Uterus (tissue), 4 donors: ENCODE measurements around the gene PCDHGA10. TPM values are rescaled to one million over a fixed set of nuclear protein-coding genes. Genes with fewer than 3 reads are reported as not detected.
"Not testable (repeated sequence)": the region's sequence is repeated elsewhere in the genome, so short reads cannot be mapped to it uniquely, and the experiment has no call there.

ENCODE experiments used
- DNase-seq, 2 donors: peaks; one replicate each; pipeline ENCODE4 v3.0.0-alpha.2; 2019 to 2020
- H3K27ac ChIP-seq, 2 donors: fragments of 200-600 bp; sonication (generic); 1 replicate in 1 of 2; 2 replicates in 1 of 2; pipeline ENCODE4 v1.5.1; 2016 to 2018
- H3K27me3 ChIP-seq, 2 donors: fragments of 200-600 bp; sonication (generic); one replicate each; pipeline ENCODE4 v1.5.1; 2018 to 2019; ENCODE audit warnings: control low read depth in 1 of 2
- H3K36me3 ChIP-seq, 2 donors: fragments of 200-600 bp; sonication (generic); one replicate each; pipeline ENCODE4 v1.5.1; 2019; ENCODE audit warnings: control low read depth in 1 of 2
- H3K4me1 ChIP-seq, 2 donors: fragments of 200-600 bp; sonication (generic); one replicate each; pipeline ENCODE4 v1.5.1; 2018 to 2019; ENCODE audit warnings: control low read depth in 1 of 2
- H3K4me3 ChIP-seq, 2 donors: fragments of 200-600 bp; sonication (generic); 1 replicate in 1 of 2; 2 replicates in 1 of 2; pipeline ENCODE4 v1.5.1; 2018 to 2019; ENCODE audit warnings: mild to moderate bottlenecking in 1 of 2
- H3K9me3 ChIP-seq, 2 donors: fragments of 200-600 bp; sonication (generic); one replicate each; pipeline ENCODE4 v1.5.1; 2019; ENCODE audit warnings: control low read depth in 1 of 2
- CTCF ChIP-seq, 4 experiments: fragments of 200-600 bp in 2 of 4; fragments of 450-650 bp in 2 of 4; sonication (generic) in 2 of 4; IDR thresholded peaks; one replicate each; pipeline ENCODE4 v1.5.1; 2016 to 2019; ENCODE audit warnings: antibody characterized with exemption in 4 of 4, mild to moderate bottlenecking in 2 of 4, moderate library complexity in 1 of 4
- POLR2A ChIP-seq, 2 donors: fragments of 450-650 bp; IDR thresholded peaks; one replicate each; pipeline ENCODE4 v1.6.1; 2016; ENCODE audit warnings: antibody characterized with exemption in 2 of 2, mild to moderate bottlenecking in 1 of 2, moderate library complexity in 1 of 2
- intact Hi-C: fragments of 100-400 bp; cut with DNase I; formaldehyde crosslinking; loops from one replicate; pipeline ENCODE4 v1.15.1; 2023; ENCODE audit warnings: low total_unique reads
- total RNA-seq, 4 donors: library from RNA; depleted of rRNA in 3 of 4; stranded (reverse); fragments of >200 nt in 3 of 4; gene quantifications; one replicate each; pipeline versions ENCODE4 v1.1.0 to v1.2.4, GENCODE V29; 2014 to 2023
- donor health status: DM: yes; HTN: yes; CAD: no.

PCDHGA10 gene
- total RNA-seq, 4 donors from 2014 or later = 2.4 to 11.2 (median 6.6) TPM

- TF ChIP-seq CTCF (IDR thresholded peaks at IDR 0.05) = peak; percentile 30 to 59 (median 44)
- H3K4me1 ChIP-seq, H3K27me3 ChIP-seq, H3K36me3 ChIP-seq, intact Hi-C loops: not testable (repeated sequence)
- peak; percentile 54 to 61 for DNase-seq
- peaks cover 6 to 97% of the 10 kb centered on the region in 2 donors for H3K9me3 ChIP-seq
- peak within 1 kb of the TSS; percentile 2 to 32 for H3K4me3 ChIP-seq
- H3K27ac ChIP-seq = peak within 1 kb of the TSS in 1 of 2 donors; percentile 44
Observed at GRCh38 chr5:141417494-141418172, 4.8 kb downstream of the PCDHGA10 start, which contains the start of gene PCDHGB7. PCDHGB7 (plus strand) TSS chr5:141417677; CDS start chr5:141417860, 183 bp downstream.

- no peak overlapping the region for H3K4me3 ChIP-seq
Observed at GRCh38 chr5:141419074-141419880, 6.5 kb downstream of the PCDHGA10 start.

GRCh38 chr5:141420855-141421488 lies 8.2 kb downstream of the PCDHGA10 start, which contains the start of gene PCDHGA11:
PCDHGA11 (plus strand) TSS chr5:141421051; CDS start chr5:141421228, 177 bp downstream.
- no peak for DNase-seq
- TF ChIP-seq POLR2A (IDR thresholded peaks at IDR 0.05) = no peak
- TF ChIP-seq CTCF (IDR thresholded peaks at IDR 0.05) = no peak
- Histone ChIP-seq H3K36me3 (no peaks in the 10 kb centered on the region), H3K4me3 (no peak within 1 kb of the TSS), H3K9me3 (peaks cover 0 to 98% of the 10 kb centered on the region in 2 donors), H3K27ac (no peak within 1 kb of the TSS), H3K4me1 (no peaks in the 10 kb centered on the region), H3K27me3 (no peaks in the 10 kb centered on the region)
- intact Hi-C loops = no loop called here

More at GRCh38 chr5:141419074-141419880, 6.5 kb downstream of the PCDHGA10 start:
- Histone ChIP-seq H3K36me3 (no peaks in the 10 kb centered on the region), H3K27me3 (no peaks in the 10 kb centered on the region), H3K4me1 (no peaks in the 10 kb centered on the region), H3K27ac (no peak overlapping the region), H3K9me3 (peaks cover 0 to 96% of the 10 kb centered on the region in 2 donors)
- TF ChIP-seq CTCF (IDR thresholded peaks at IDR 0.05) = no peak
- DNase-seq = no peak
- intact Hi-C loops = no loop called here

GRCh38 chr5:141421489-141421855 lies 8.7 kb downstream of the PCDHGA10 start:
- TF ChIP-seq CTCF (IDR thresholded peaks at IDR 0.05) = no peak
- no peak for TF ChIP-seq POLR2A (IDR thresholded peaks at IDR 0.05)
- Histone ChIP-seq H3K4me3 (no peak overlapping the region), H3K27ac (no peak overlapping the region), H3K9me3 (peaks cover 0 to 98% of the 10 kb centered on the region in 2 donors), H3K27me3 (no peaks in the 10 kb centered on the region), H3K36me3 (no peaks in the 10 kb centered on the region), H3K4me1 (no peaks in the 10 kb centered on the region)
- DNase-seq = no peak
- intact Hi-C loops = no loop called here
